ENCODE results near the gene FYB1. TPM values are rescaled to one million over a fixed set of nuclear protein-coding genes. Genes with fewer than 3 reads are reported as not detected.

FYB1 gene
- total and polyA plus RNA-seq, 2 of the 8 experiments (the other 6 are each of a cell fraction or from before 2014, with no cell fraction given) = not detected

DNA sequence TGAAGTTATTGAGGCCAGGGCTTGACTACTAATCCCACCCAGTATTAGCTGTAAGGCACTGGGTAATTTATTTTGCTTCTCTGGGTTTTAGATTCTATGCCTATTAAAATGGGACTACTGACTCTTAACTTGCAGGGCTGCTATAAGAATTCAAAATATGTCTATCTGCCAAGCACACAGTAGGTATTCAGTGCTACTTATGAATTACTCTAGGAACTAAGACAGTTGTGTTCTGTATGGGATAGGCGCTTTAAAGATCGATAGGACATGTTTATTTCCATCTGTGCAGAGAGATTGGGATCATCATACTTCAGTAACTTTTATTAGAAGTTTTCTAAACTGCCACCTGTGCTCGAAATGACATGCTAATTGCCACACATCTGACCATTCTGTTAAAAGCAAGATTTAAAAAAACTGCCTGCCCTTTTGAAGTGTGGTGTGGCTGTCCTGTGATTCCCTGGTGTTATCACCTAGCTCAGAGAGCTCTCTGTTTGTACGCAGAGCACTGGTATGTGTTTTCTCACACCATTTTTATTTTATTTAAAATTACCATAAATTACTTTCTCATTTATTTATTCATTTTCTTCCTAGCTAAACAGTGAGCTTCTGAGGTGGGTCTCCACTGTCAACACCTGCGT lies 58.7 kb downstream of the FYB1 start (continued):
- TF ChIP-seq TBP (IDR thresholded peaks at IDR 0.05; ENCODE audit: low read depth, low read length) (no peak), HDAC2 (IDR thresholded peaks at IDR 0.05; ENCODE audit: borderline replicate concordance in 1 of 2, low read depth in 2 of 2, low read length in 2 of 2) (no peak), GTF2F1 (IDR thresholded peaks at IDR 0.05; ENCODE audit: borderline replicate concordance, low read depth, low read length) (no peak)
- TF ChIP-seq, protein P1, sequence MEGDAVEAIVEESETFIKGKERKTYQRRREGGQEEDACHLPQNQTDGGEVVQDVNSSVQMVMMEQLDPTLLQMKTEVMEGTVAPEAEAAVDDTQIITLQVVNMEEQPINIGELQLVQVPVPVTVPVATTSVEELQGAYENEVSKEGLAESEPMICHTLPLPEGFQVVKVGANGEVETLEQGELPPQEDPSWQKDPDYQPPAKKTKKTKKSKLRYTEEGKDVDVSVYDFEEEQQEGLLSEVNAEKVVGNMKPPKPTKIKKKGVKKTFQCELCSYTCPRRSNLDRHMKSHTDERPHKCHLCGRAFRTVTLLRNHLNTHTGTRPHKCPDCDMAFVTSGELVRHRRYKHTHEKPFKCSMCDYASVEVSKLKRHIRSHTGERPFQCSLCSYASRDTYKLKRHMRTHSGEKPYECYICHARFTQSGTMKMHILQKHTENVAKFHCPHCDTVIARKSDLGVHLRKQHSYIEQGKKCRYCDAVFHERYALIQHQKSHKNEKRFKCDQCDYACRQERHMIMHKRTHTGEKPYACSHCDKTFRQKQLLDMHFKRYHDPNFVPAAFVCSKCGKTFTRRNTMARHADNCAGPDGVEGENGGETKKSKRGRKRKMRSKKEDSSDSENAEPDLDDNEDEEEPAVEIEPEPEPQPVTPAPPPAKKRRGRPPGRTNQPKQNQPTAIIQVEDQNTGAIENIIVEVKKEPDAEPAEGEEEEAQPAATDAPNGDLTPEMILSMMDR (IDR thresholded peaks at IDR 0.05; ENCODE audit: control extremely low read depth in 1 of 3, insufficient read depth in 1 of 3, low read depth in 1 of 3, low read length in 3 of 3) = no peak

Data from H1 (cell line).